ENCODE data around the gene RDH13.

RDH13 gene

GRCh38 chr19:55075371-55075998 is 12.5 kb upstream of the RDH13 start, which contains the start of gene EPS8L1:
Gene EPS8L1 (plus strand): TSS chr19:55075869. CDS start chr19:55076445, 576 bp downstream.
- no peak for TF ChIP-seq CTCF (IDR thresholded peaks at IDR 0.05; ENCODE audit: insufficient read depth, low read depth, low read length, missing control alignments)
- peak; percentile 78 for DNase-seq (ENCODE audit: low read depth)
- peak within 1 kb of the TSS; percentile 52 for H3K4me3 ChIP-seq (ENCODE audit: low read length)

- H3K4me3 ChIP-seq (ENCODE audit: low read length): no peak overlapping the region
- no peak for TF ChIP-seq CTCF (IDR thresholded peaks at IDR 0.05; ENCODE audit: insufficient read depth, low read depth, low read length, missing control alignments)
- DNase-seq (ENCODE audit: low read depth): no peak
Observed at GRCh38 chr19:55071913-55072312, 9.0 kb upstream of the RDH13 start.

- DNase-seq (ENCODE audit: low read depth): peak; percentile 94
- no peak overlapping the region for H3K4me3 ChIP-seq (ENCODE audit: low read length)
- no peak for TF ChIP-seq CTCF (IDR thresholded peaks at IDR 0.05; ENCODE audit: insufficient read depth, low read depth, low read length, missing control alignments)
Observed at GRCh38 chr19:55071129-55071502, 8.2 kb upstream of the RDH13 start.

- peak; percentile 57 for DNase-seq (ENCODE audit: low read depth)
- TF ChIP-seq CTCF (IDR thresholded peaks at IDR 0.05; ENCODE audit: insufficient read depth, low read depth, low read length, missing control alignments): no peak
- H3K4me3 ChIP-seq (ENCODE audit: low read length): no peak overlapping the region
Observed at GRCh38 chr19:55070466-55071128, 7.6 kb upstream of the RDH13 start.

GRCh38 chr19:55069865-55070197 is 6.9 kb upstream of the RDH13 start:
- no peak for DNase-seq (ENCODE audit: low read depth)
- TF ChIP-seq CTCF (IDR thresholded peaks at IDR 0.05; ENCODE audit: insufficient read depth, low read depth, low read length, missing control alignments): no peak
- H3K4me3 ChIP-seq (ENCODE audit: low read length): peak overlapping the region; percentile 52

GRCh38 chr19:55068950-55069864 is 6.3 kb upstream of the RDH13 start:
- TF ChIP-seq CTCF (IDR thresholded peaks at IDR 0.05; ENCODE audit: insufficient read depth, low read depth, low read length, missing control alignments): no peak
- peak overlapping the region; percentile 52 for H3K4me3 ChIP-seq (ENCODE audit: low read length)
- DNase-seq (ENCODE audit: low read depth): peak; percentile 93
